PFSK-1 (cell line): ENCODE data around the gene SLC44A1.

Source experiments
- FOXP2 ChIP-seq: optimal IDR thresholded peaks from 2 replicates; pipeline ENCODE3; 2011; ENCODE audit warnings: borderline replicate concordance, control low read depth, inconsistent platforms; ENCODE audit not compliant: insufficient read depth; ENCODE audit errors: extremely low read length, extremely low read depth
- POLR2AphosphoS5 ChIP-seq: IDR thresholded peaks from 2 replicates; pipeline ENCODE4 v1.6.1; 2012; ENCODE audit warnings: low read depth, mild to moderate bottlenecking, control low read depth, low read length, moderate library complexity
- REST ChIP-seq, 2 experiments: IDR thresholded peaks; 2 replicates each; pipeline versions ENCODE4 v1.6.1 to v1.8.0; 2011 to 2012; ENCODE audit warnings: low read depth in 2 of 2, low read length in 2 of 2, control low read depth in 1 of 2, inconsistent platforms in 1 of 2, mild to moderate bottlenecking in 1 of 2, moderate library complexity in 1 of 2; ENCODE audit not compliant: insufficient read depth in 1 of 2
- SIN3A ChIP-seq: IDR thresholded peaks from 2 replicates; pipeline ENCODE4 v1.6.1; 2012; ENCODE audit warnings: mild to moderate bottlenecking, low read length, moderate library complexity, borderline replicate concordance; ENCODE audit not compliant: insufficient read depth
- TAF1 ChIP-seq: IDR thresholded peaks from 2 replicates; pipeline ENCODE4 v1.6.1; 2012; ENCODE audit warnings: low read length, control low read depth, borderline replicate concordance; ENCODE audit not compliant: insufficient read depth

SLC44A1 gene

DNA sequence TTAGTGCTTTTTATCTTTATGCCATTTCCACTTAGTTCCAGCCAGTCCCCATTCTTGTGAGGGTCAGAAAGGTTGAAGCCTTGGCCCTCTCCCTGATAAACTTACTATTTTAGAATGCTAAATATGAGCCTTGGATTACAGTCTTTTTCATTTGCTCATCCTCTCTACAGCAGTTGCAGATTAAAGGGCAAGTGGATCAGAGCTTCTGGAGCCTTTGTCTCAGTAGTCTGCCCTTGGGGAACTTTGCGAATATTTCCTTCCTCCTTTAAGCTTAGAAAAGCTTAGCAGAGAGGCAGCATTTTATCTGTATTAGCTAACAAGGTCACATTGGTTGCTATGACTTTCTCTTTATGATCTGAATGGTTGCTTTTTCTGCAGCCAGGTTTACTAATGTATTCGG, 214.9 kb downstream of the SLC44A1 start:
- TF ChIP-seq SIN3A = no peak
- TF ChIP-seq TAF1 = no peak
- no peak for TF ChIP-seq POLR2AphosphoS5
- TF ChIP-seq REST (IDR thresholded peaks at IDR 0.05; ENCODE audit: insufficient read depth in 1 of 2, low read depth in 2 of 2, low read length in 2 of 2) = no peak
- no peak for TF ChIP-seq FOXP2

GRCh38 chr9:105466898-105467455, 222.5 kb downstream of the SLC44A1 start:
- TF ChIP-seq SIN3A (no peak), REST (IDR thresholded peaks at IDR 0.05; ENCODE audit: insufficient read depth in 1 of 2, low read depth in 2 of 2, low read length in 2 of 2) (no peak), TAF1 (no peak), POLR2AphosphoS5 (no peak)

DNA sequence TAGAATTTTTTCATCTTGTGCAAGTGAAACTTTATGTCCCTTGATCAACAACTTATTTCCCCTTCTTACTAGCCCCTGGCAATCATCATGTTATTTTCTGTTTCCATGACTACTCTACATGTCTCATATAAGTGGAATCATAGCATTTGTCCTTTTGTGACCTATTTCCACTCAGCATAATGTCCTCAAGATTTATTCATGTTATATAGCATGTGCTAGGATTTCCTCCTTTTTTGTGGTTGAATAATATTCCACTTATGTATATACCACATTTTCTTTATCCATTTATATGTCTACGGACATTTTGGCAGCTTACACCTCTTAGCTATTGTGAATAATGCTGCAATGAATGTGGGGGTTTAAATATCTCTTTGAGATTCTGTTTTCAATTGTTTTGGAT, 224.4 kb downstream of the SLC44A1 start:
- TF ChIP-seq SIN3A = no peak
- no peak for TF ChIP-seq POLR2AphosphoS5
- TF ChIP-seq FOXP2 = no peak
- TF ChIP-seq TAF1 = no peak
- no peak for TF ChIP-seq REST (IDR thresholded peaks at IDR 0.05; ENCODE audit: insufficient read depth in 1 of 2, low read depth in 2 of 2, low read length in 2 of 2)

DNA sequence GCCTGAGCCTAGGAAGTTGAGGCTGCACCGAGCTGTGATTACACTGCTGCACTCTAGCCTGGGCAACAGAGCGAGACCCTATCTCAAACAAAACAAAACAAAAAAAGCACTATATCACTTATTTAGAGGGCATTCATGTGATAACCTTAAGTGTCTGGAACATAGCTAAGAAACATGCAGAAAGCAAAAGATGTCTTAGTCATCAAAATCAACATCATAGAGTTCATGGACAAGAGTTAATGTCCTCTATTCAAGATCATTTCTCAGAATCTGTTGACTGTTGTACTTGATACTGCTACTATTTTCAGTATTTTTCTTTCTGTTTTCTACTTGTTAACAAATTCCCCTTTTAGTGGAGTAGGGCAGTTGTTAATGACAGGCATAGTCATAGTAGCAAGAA, 228.8 kb downstream of the SLC44A1 start:
- no peak for TF ChIP-seq SIN3A

DNA sequence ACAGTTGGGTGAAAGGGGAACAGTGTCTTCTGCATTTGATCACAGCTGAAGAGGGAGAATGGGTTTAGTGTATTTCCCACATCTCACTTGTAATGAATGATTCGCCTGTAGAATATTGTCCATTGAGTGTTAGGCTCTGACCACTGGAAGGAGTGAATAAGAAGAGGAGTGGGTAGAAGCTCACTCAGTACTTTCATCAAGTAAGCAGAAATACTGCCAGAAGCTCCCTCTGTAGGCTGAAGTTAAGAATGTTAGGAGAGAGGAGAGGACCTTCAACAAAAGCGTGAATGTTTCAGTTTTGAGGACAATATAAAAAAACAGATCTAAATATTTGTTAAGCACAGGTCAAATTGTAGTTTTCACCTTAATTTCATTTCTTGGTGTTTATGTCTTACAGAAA, 230.9 kb downstream of the SLC44A1 start:
- TF ChIP-seq FOXP2 = no peak
- TF ChIP-seq POLR2AphosphoS5 = no peak
- TF ChIP-seq REST (IDR thresholded peaks at IDR 0.05; ENCODE audit: insufficient read depth in 1 of 2, low read depth in 2 of 2, low read length in 2 of 2) = no peak
- TF ChIP-seq SIN3A = no peak
- TF ChIP-seq TAF1 = no peak
